Sigmoid colon (tissue), 7 donors: ENCODE results near the gene RAI14. TPM values are rescaled to one million over a fixed set of nuclear protein-coding genes. Genes with fewer than 3 reads are reported as not detected.
A peak's percentile ranks its signal among the peaks of the same experiment; 100 is the strongest.
"Not testable (repeated sequence)": the region's sequence is repeated elsewhere in the genome, so short reads cannot be mapped to it uniquely, and the experiment has no call there.

Experiments used
- DNase-seq: peaks from one replicate; pipeline ENCODE4 v3.0.0-alpha.2; 2019
- H3K27ac ChIP-seq, 4 donors: fragments of 200-600 bp; sonication (generic); one replicate each; pipeline ENCODE4 v1.5.1; 2016 to 2019; ENCODE audit warnings: mild to moderate bottlenecking in 1 of 4
- H3K27me3 ChIP-seq, 3 donors: fragments of 200-600 bp; sonication (generic); one replicate each; pipeline ENCODE4 v1.5.1; 2019; ENCODE audit warnings: mild to moderate bottlenecking in 1 of 3
- H3K36me3 ChIP-seq, 4 donors: fragments of 200-600 bp; sonication (generic); one replicate each; pipeline ENCODE4 v1.5.1; 2016 to 2019
- H3K4me1 ChIP-seq, 4 donors: fragments of 200-600 bp; sonication (generic); one replicate each; pipeline ENCODE4 v1.5.1; 2017 to 2019
- H3K4me3 ChIP-seq, 4 donors: fragments of 200-600 bp; sonication (generic); one replicate each; pipeline ENCODE4 v1.5.1; 2017 to 2019; ENCODE audit warnings: mild to moderate bottlenecking in 2 of 4, moderate library complexity in 1 of 4
- H3K9me3 ChIP-seq, 4 donors: fragments of 200-600 bp in 3 of 4; sonication (generic) in 3 of 4; one replicate each; pipeline versions ENCODE4 v1.5.1 to v1.6.1; 2013 to 2019
- EP300 ChIP-seq, 4 donors: sonication (generic); formaldehyde crosslinking; IDR thresholded peaks; one replicate each; pipeline ENCODE4 v1.6.1; 2017; ENCODE audit warnings: antibody characterized with exemption in 4 of 4
- POLR2A ChIP-seq, 2 donors: fragments of 450-650 bp; IDR thresholded peaks; one replicate each; pipeline ENCODE4 v1.6.1; 2016; ENCODE audit warnings: antibody characterized with exemption in 2 of 2, mild to moderate bottlenecking in 2 of 2, moderate library complexity in 2 of 2
- POLR2AphosphoS5 ChIP-seq, 4 donors: sonication (generic); formaldehyde crosslinking; IDR thresholded peaks; one replicate each; pipeline ENCODE4 v1.6.1; 2017; ENCODE audit warnings: antibody characterized with exemption in 4 of 4
- WGBS, 2 donors: extraction: QIAGEN DNeasy Blood & Tissue Kit; methylation state at CpG; one replicate each; pipeline ENCODE4 v1.1.7; 2013; 5-methylcytosine and 5-hydroxymethylcytosine counted together
- intact Hi-C: fragments of 100-400 bp; cut with DNase I; formaldehyde crosslinking; loops from one replicate; pipeline ENCODE4 v1.15.1; 2023
- polyA plus RNA-seq, 3 donors: library from polyadenylated mRNA; stranded (reverse); fragments of 200-250 nt; gene quantifications; one replicate each; pipeline ENCODE4 v1.2.3, GENCODE V29; 2013
- total RNA-seq, 4 donors: library from RNA; depleted of rRNA; stranded (reverse); fragments of >200 nt; gene quantifications; one replicate each; pipeline ENCODE4 v1.1.0, GENCODE V29; 2016
- TF ChIP-seq, protein P1 (sequence below), 4 experiments: fragments of 450-650 bp in 3 of 4; fragments of 200-600 bp in 1 of 4; IDR thresholded peaks; one replicate each; pipeline ENCODE4 v1.5.1; 2016 to 2019; ENCODE audit warnings: antibody characterized with exemption in 4 of 4, mild to moderate bottlenecking in 3 of 4, moderate library complexity in 2 of 4
- donor health status: healthy with polysubstance abuse.
- donor health status: Bipolar disorder and iron deficiency.
- donor health status: healthy.

Gene RAI14
- total and polyA plus RNA-seq, 7 donors: 6.7 to 89.5 (median 23.4) TPM

DNA sequence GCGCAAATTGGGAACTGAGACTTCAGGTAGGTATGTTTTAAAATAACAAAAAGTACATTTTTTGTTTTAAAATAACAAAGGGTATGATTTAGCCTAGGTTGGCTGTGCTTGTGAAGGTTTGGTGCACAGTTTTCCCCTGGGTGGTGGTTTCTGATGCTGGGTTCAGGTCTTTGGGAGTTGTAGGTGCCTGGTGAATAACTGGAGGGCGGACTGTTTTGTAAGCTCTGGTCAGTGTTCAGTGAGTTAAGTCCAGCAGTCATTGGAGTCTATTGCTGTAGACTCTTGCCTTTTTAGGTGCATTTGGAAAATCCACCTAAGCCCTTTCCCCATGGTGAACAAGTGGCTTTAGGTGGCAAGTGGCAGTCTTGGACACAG is 43.9 kb downstream of the RAI14 start:
- no peak for TF ChIP-seq POLR2AphosphoS5 (IDR thresholded peaks at IDR 0.05)
- TF ChIP-seq EP300 (IDR thresholded peaks at IDR 0.05): no peak
- TF ChIP-seq POLR2A (IDR thresholded peaks at IDR 0.05): no peak
- TF ChIP-seq, protein P1, sequence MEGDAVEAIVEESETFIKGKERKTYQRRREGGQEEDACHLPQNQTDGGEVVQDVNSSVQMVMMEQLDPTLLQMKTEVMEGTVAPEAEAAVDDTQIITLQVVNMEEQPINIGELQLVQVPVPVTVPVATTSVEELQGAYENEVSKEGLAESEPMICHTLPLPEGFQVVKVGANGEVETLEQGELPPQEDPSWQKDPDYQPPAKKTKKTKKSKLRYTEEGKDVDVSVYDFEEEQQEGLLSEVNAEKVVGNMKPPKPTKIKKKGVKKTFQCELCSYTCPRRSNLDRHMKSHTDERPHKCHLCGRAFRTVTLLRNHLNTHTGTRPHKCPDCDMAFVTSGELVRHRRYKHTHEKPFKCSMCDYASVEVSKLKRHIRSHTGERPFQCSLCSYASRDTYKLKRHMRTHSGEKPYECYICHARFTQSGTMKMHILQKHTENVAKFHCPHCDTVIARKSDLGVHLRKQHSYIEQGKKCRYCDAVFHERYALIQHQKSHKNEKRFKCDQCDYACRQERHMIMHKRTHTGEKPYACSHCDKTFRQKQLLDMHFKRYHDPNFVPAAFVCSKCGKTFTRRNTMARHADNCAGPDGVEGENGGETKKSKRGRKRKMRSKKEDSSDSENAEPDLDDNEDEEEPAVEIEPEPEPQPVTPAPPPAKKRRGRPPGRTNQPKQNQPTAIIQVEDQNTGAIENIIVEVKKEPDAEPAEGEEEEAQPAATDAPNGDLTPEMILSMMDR (IDR thresholded peaks at IDR 0.05): no peak
- Histone ChIP-seq H3K4me3 (no peak overlapping the region), H3K9me3 (no peaks in the 10 kb centered on the region), H3K36me3 (no peaks in the 10 kb centered on the region), H3K27ac (no peak overlapping the region), H3K4me1 (peaks cover 0 to 22% (median 13%) of the 10 kb centered on the region in 4 donors), H3K27me3 (no peaks in the 10 kb centered on the region)
- DNase-seq: no peak
- WGBS, 2 donors: 55 to 80% methylated on average over 2 of the region's 2 CpGs
- intact Hi-C loops: no loop called here

DNA sequence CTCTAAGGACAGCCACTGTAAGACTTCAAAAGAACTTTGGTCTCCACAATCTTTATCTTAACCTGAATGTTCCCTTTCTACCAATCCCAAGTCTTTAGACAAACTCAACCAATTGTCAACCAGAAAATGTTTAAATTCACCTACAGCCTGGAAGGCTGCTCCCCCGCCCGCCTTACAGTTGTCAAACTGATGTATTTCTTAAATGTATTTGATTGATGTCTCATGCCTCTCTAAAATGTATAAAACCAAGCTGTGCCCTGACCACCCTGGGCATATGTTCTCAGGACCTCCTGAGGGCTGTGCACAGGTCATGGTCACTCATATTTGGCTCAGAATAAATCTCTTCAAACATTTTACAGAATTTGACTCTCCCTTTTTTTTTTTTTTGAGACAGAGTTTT is 45.3 kb downstream of the RAI14 start:
- H3K4me1 ChIP-seq: peaks cover 0 to 24% (median 16%) of the 10 kb centered on the region in 4 donors
- H3K27me3 ChIP-seq, H3K9me3 ChIP-seq, DNase-seq, H3K27ac ChIP-seq, intact Hi-C loops, H3K36me3 ChIP-seq, H3K4me3 ChIP-seq: not testable (repeated sequence)
- WGBS, 2 donors: 94 to 100% methylated on average over 2 of the region's 2 CpGs

DNA sequence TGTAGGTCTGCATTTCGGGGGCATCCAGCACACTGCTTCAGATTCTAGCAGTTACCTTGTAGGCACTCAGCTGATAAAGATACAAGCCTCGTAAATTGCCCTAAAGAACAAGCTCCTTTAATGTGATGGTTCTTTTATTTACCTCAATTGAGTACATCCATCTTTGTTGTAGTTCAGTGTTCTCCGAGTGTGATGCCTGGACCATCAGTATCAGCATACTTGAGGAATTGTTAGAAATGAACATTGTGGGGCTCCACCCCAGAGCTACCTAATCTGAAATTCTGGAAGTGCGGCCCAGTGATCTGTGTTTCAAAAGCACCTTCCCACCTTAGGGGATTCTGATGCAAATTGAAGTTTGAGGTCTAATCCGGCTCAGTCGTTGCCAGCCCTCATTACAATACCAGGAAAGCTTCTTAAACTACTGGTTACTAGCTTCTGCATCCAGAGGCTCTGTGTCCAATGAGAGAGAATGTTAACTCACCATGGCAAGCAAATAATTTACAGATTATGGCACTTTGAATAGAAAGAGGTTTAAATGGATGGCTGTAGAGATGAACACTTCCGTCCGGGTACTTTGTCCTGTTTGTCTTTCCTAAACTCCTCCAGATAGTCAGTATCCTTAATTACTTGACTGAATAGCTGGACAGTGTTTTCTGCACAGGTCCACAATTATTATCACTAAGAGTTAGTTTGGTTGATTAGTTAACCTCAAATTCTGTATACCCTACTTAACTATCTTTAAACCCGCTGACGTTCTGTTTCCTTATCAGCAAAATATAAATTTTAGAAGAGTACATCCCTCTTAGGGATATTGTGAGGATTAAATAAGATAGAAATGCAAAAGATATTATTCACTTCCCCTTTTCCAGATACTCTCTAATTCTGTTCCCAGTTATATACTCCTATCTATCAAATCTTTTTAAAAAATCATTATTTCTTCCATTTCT is 47.9 kb downstream of the RAI14 start:
- H3K4me3 ChIP-seq: no peak overlapping the region
- intact Hi-C loops: no loop called here
- DNase-seq: no peak
- no peaks in the 10 kb centered on the region for H3K27me3 ChIP-seq
- H3K36me3 ChIP-seq: no peaks in the 10 kb centered on the region
- H3K4me1 ChIP-seq: peaks cover 0 to 42% (median 29%) of the 10 kb centered on the region in 4 donors
- WGBS, 2 donors: 51 to 81% methylated on average over 10 of the region's 10 CpGs
- H3K27ac ChIP-seq: peak overlapping the region in 2 of 4 donors; percentile 26 to 52
- no peak for TF ChIP-seq POLR2AphosphoS5 (IDR thresholded peaks at IDR 0.05)
- no peaks in the 10 kb centered on the region for H3K9me3 ChIP-seq

DNA sequence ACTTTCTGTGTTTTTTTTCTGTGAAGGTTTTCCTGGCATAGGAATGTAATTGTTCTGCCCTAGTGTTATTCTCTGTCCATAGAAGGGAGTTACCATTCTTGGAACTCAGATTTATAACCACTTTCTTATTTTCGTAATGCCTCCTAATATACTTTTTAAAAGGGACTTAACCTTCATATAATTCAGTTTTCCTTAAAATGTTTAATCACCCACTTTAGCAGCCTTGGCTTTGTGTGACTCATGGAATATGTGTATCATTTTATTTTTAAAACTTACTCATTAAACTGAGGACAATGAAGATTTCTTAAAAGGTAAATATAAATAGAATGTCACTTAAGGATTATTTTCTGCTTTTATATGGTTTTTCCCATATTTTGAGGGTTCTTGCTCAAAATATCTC is 50.0 kb downstream of the RAI14 start:
- intact Hi-C loops: no loop called here
- no peak for TF ChIP-seq POLR2AphosphoS5 (IDR thresholded peaks at IDR 0.05)
- TF ChIP-seq EP300 (IDR thresholded peaks at IDR 0.05): no peak
- TF ChIP-seq, protein P1 (IDR thresholded peaks at IDR 0.05): no peak
- no peak for TF ChIP-seq POLR2A (IDR thresholded peaks at IDR 0.05)
- no peaks in the 10 kb centered on the region for H3K9me3 ChIP-seq
- peak overlapping the region in 2 of 4 donors; percentile 46 to 85 for H3K27ac ChIP-seq
- DNase-seq: no peak
- H3K4me3 ChIP-seq: no peak overlapping the region
- H3K27me3 ChIP-seq: no peaks in the 10 kb centered on the region
- H3K36me3 ChIP-seq: no peaks in the 10 kb centered on the region
- WGBS, 2 donors: 42 to 96% methylated on average over 1 of the region's 1 CpG
- H3K4me1 ChIP-seq: peaks cover 0 to 60% (median 47%) of the 10 kb centered on the region in 4 donors

DNA sequence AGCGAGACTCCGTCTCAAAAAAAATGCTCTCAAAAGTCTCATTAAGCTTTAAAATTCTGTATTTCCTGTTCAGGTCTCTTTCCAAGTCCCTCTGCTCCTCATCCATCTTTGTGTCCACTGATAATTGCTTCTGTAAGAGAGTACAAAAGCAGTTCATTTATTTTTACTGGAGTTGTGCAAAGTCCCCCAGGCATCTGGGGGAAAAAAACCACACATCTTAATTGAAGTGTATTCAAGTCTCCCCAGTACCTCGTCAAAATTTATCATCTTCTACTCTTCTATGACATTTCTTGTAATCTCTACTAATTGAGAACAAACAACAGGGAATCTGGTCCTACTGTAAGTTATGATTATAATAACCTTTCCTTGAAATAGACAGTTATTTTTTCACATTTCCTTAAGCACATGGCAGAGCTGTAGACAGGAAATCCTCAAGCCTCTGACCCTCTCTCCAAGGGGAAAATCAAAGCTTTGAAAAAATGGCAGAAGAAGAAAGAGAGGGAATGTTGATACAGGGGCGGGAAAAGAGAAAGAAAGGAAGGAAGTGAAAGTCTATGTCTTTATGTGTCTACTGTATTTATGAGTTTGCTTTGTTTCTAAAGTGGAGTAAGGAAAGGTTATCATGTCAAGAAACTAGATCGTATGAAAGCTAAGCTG is 51.5 kb downstream of the RAI14 start:
- intact Hi-C loops: no loop called here
- no peak for DNase-seq
- H3K27ac ChIP-seq: peak overlapping the region in 2 of 4 donors; percentile 46 to 85
- no peak overlapping the region for H3K4me3 ChIP-seq
- TF ChIP-seq POLR2AphosphoS5 (IDR thresholded peaks at IDR 0.05) (no peak), POLR2A (IDR thresholded peaks at IDR 0.05) (no peak), EP300 (IDR thresholded peaks at IDR 0.05) (no peak)
- TF ChIP-seq, protein P1 (IDR thresholded peaks at IDR 0.05): no peak
- H3K27me3 ChIP-seq: no peaks in the 10 kb centered on the region
- no peaks in the 10 kb centered on the region for H3K36me3 ChIP-seq
- H3K4me1 ChIP-seq: peaks cover 0 to 60% (median 47%) of the 10 kb centered on the region in 4 donors
- WGBS, 2 donors: 80 to 81% methylated on average over 5 of the region's 5 CpGs
- H3K9me3 ChIP-seq: no peaks in the 10 kb centered on the region
